ENCODE measurements around the gene TSPEAR.
"Not testable (repeated sequence)": the region's sequence is repeated elsewhere in the genome, so short reads cannot be mapped to it uniquely, and the experiment has no call there.

TSPEAR gene

DNA sequence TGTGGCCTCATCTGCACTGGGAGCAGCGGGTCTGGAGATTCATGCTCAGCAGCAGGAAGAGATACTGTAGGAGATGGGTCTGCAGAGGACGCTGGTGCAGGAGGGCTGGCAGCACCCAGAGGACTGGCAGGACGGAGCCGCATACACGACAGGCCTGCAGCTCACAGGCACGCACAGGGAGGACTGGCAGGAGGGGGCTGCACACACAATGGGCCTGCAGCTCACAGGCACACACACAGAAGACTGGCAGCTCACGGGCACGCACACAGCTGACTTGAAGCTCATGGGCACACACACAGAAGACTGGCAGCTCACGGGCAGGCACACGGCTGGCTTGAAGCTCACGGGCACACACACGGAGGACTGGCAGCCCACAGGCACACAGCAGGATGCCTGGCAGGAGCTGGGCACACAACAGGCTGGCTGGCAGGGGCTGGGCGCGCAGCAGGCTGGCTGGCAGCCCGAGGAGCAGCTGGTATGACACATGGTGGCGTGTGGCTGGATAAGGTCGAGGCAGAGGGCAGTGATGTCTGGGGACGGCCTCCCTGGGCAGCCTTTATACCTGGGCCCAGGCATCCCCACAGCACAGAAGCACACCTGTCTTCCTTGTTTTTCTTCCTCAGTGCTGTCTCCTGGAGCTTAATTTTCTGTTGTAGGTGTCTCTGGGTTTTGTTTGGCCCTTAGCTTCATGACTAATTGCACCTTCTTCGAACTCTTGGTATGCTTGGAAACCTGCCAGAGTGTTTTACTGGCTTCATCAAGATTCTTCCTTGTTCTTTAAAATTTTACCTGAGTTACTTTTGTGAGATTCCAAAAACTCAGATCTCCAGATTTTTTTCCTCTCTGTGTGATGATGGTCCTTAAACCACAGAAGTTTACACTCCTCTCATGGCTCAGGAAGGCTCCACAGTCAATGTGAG lies 44.7 kb downstream of the TSPEAR start, which contains the start of gene KRTAP12-2:
KRTAP12-2 (minus strand) TSS at position 527 of the 920 bp plus-strand sequence; CDS start at position 486, 41 bp downstream.
- DNase-seq (ENCODE audit: low spot score): no peak
- TF ChIP-seq, protein P1, sequence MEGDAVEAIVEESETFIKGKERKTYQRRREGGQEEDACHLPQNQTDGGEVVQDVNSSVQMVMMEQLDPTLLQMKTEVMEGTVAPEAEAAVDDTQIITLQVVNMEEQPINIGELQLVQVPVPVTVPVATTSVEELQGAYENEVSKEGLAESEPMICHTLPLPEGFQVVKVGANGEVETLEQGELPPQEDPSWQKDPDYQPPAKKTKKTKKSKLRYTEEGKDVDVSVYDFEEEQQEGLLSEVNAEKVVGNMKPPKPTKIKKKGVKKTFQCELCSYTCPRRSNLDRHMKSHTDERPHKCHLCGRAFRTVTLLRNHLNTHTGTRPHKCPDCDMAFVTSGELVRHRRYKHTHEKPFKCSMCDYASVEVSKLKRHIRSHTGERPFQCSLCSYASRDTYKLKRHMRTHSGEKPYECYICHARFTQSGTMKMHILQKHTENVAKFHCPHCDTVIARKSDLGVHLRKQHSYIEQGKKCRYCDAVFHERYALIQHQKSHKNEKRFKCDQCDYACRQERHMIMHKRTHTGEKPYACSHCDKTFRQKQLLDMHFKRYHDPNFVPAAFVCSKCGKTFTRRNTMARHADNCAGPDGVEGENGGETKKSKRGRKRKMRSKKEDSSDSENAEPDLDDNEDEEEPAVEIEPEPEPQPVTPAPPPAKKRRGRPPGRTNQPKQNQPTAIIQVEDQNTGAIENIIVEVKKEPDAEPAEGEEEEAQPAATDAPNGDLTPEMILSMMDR (IDR thresholded peaks at IDR 0.05; ENCODE audit: borderline replicate concordance, control extremely low read depth, extremely low read depth, insufficient read depth, missing control alignments): no peak
- in situ Hi-C loops (cut with MboI; ENCODE audit: low sequenced_read_pairs, unreplicated experiment): no loop called here

- TF ChIP-seq, protein P1 (IDR thresholded peaks at IDR 0.05; ENCODE audit: borderline replicate concordance, control extremely low read depth, extremely low read depth, insufficient read depth, missing control alignments): no peak
- in situ Hi-C loops (cut with MboI; ENCODE audit: low sequenced_read_pairs, unreplicated experiment): no loop called here
- DNase-seq (ENCODE audit: low spot score): no peak
These were observed 46.7 kb downstream of the TSPEAR start for GRCh38 chr21:44664691-44665090.

DNA sequence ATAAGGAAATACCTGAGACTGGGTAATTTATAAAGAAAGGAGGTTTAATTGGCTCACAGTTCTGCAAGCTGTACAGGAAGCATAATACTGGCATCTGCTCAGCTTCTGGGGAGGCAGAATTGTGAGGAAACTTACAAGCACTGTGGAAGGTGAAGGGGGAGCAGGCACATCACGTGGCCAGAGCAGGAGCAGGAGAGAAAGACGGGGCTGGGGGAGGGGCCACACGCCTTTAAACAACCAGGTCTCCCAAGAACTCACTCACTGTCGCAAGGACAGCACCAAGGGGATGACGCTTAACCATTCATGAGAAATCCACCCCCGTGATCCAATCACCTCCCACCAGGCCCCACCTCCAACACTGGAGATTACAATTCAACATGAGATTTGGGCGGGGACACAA lies 49.8 kb downstream of the TSPEAR start:
- in situ Hi-C loops (cut with MboI; ENCODE audit: low sequenced_read_pairs, unreplicated experiment); DNase-seq (ENCODE audit: low spot score): not testable (repeated sequence)

- in situ Hi-C loops (cut with MboI; ENCODE audit: low sequenced_read_pairs, unreplicated experiment): no loop called here
- DNase-seq (ENCODE audit: low spot score): no peak
These were observed 52.3 kb downstream of the TSPEAR start for GRCh38 chr21:44658913-44659595.

DNA sequence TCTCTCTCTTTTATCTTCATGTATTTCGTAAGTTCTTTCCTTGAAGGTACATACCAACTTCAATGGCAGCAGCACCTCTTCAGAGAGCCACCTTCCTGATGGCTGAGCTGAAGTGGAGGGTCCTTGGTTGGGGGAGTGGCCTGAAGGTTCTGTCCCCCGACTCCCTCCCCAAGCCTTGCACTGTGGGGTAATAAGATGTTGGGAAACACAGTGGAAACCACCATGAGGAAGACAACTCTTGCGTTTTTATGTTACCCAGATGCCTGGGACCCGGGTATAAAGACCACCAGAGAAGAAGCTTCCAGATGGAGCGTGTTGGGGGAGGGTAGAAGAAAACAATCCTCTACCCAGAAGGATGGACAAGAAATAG lies 52.8 kb downstream of the TSPEAR start:
- DNase-seq (ENCODE audit: low spot score): no peak
- in situ Hi-C loops (cut with MboI; ENCODE audit: low sequenced_read_pairs, unreplicated experiment): no loop called here
- TF ChIP-seq, protein P1 (IDR thresholded peaks at IDR 0.05; ENCODE audit: borderline replicate concordance, control extremely low read depth, extremely low read depth, insufficient read depth, missing control alignments): no peak

More at GRCh38 chr21:44658913-44659595, 52.3 kb downstream of the TSPEAR start:
- TF ChIP-seq, protein P1 (IDR thresholded peaks at IDR 0.05; ENCODE audit: borderline replicate concordance, control extremely low read depth, extremely low read depth, insufficient read depth, missing control alignments): no peak

- no peak for DNase-seq (ENCODE audit: low spot score)
- in situ Hi-C loops (cut with MboI; ENCODE audit: low sequenced_read_pairs, unreplicated experiment): no loop called here
- TF ChIP-seq, protein P1 (IDR thresholded peaks at IDR 0.05; ENCODE audit: borderline replicate concordance, control extremely low read depth, extremely low read depth, insufficient read depth, missing control alignments): no peak
These were observed 53.5 kb downstream of the TSPEAR start, which contains the start of gene KRTAP12-3 for GRCh38 chr21:44657635-44658540. Gene KRTAP12-3, plus strand, starts transcription at chr21:44657932. Its CDS starts 48 bp downstream, at chr21:44657980.

All from GM13976 (cell line).